K562 (cell line): ENCODE measurements around the gene FDX2. TPM values are rescaled to one million over a fixed set of nuclear protein-coding genes. Genes with fewer than 3 reads are reported as not detected.

ENCODE experiments used
- ATF7 ChIP-seq: fragments of 450-650 bp; IDR thresholded peaks from 2 replicates; pipeline ENCODE4 v1.7.1; 2014; ENCODE audit warnings: mild to moderate bottlenecking, moderate library complexity
- CREB1 ChIP-seq, 2 experiments: sonication (generic) in 1 of 2; formaldehyde crosslinking in 1 of 2; IDR thresholded peaks; 2 replicates each; pipeline versions ENCODE4 v1.6.1 to v1.8.0; 2012 to 2022; ENCODE audit warnings: inconsistent platforms in 1 of 2, mild to moderate bottlenecking in 1 of 2, missing genetic modification reagents in 1 of 2, moderate library complexity in 1 of 2
- ETV5 ChIP-seq: sonication (generic); formaldehyde crosslinking; IDR thresholded peaks from 2 replicates; pipeline ENCODE4 v1.4.0; 2020; ENCODE audit warnings: low read depth, mild to moderate bottlenecking, missing genetic modification reagents
- JUN ChIP-seq, 2 experiments: sonication (generic) in 1 of 2; formaldehyde crosslinking in 1 of 2; IDR thresholded peaks; 2 replicates each; pipeline versions ENCODE4 v1.6.1 to v1.8.0; 2012 to 2022; ENCODE audit warnings: borderline replicate concordance in 2 of 2, mild to moderate bottlenecking in 2 of 2, improper control_type of control experiment in 1 of 2, low read depth in 1 of 2, low read length in 1 of 2, missing genetic modification reagents in 1 of 2
- KLF10 ChIP-seq: fragments of 250-450 bp; sonication (Bioruptor Pico); IDR thresholded peaks from 2 replicates; pipeline ENCODE4 v1.6.1; 2021; ENCODE audit warnings: matching md5 sums
- LCOR ChIP-seq: sonication (generic); formaldehyde crosslinking; IDR thresholded peaks from 2 replicates; pipeline ENCODE4 v1.8.0; 2022; ENCODE audit warnings: mild to moderate bottlenecking, missing genetic modification reagents
- MCM2 ChIP-seq: fragments of 450-650 bp; IDR thresholded peaks from 2 replicates; pipeline ENCODE4 v1.6.1; 2017; ENCODE audit warnings: low read depth, mild to moderate bottlenecking
- MCM3 ChIP-seq: fragments of 450-650 bp; IDR thresholded peaks from 2 replicates; pipeline ENCODE4 v1.6.1; 2016
- NCOA4 ChIP-seq: fragments of 450-650 bp; IDR thresholded peaks from 2 replicates; pipeline ENCODE4 v1.6.1; 2018; ENCODE audit warnings: mild to moderate bottlenecking; ENCODE audit not compliant: partially characterized antibody
- PCBP1 ChIP-seq: fragments of 200-400 bp; formaldehyde crosslinking; IDR thresholded peaks from 2 replicates; pipeline ENCODE4 v1.6.1; 2018; ENCODE audit warnings: mild to moderate bottlenecking, low read depth, low read length; ENCODE audit not compliant: poor library complexity, severe bottlenecking
- PRPF4 ChIP-seq: fragments of 200-400 bp; formaldehyde crosslinking; IDR thresholded peaks from one replicate; pipeline ENCODE4 v1.6.1; 2017; ENCODE audit warnings: low read length, low read depth, mild to moderate bottlenecking; ENCODE audit not compliant: insufficient read depth, poor library complexity, severe bottlenecking
- PURB ChIP-seq: sonication (generic); formaldehyde crosslinking; IDR thresholded peaks from 2 replicates; pipeline ENCODE4 v1.9.0; 2021; ENCODE audit warnings: low read depth, mild to moderate bottlenecking, missing genetic modification reagents
- SMAD2 ChIP-seq: fragments of 150-350 bp; IDR thresholded peaks from 2 replicates; pipeline ENCODE4 v1.6.1; 2014; ENCODE audit warnings: low read depth, mild to moderate bottlenecking, low read length
- TEAD4 ChIP-seq, 2 experiments: sonication (generic) in 1 of 2; formaldehyde crosslinking in 1 of 2; IDR thresholded peaks; 2 replicates each; pipeline versions ENCODE4 v1.6.1 to v1.8.0; 2012 to 2022; ENCODE audit warnings: borderline replicate concordance in 1 of 2, inconsistent platforms in 1 of 2, low read length in 1 of 2, mild to moderate bottlenecking in 1 of 2, missing genetic modification reagents in 1 of 2
- TSC22D4 ChIP-seq: fragments of 450-650 bp; IDR thresholded peaks from 2 replicates; pipeline ENCODE4 v1.6.1; 2016; ENCODE audit warnings: missing genetic modification characterization, missing biosample characterization, control low read depth
- XRCC3 ChIP-seq: fragments of 450-650 bp; IDR thresholded peaks from 2 replicates; pipeline ENCODE4 v1.6.1; 2017; ENCODE audit warnings: mild to moderate bottlenecking, moderate library complexity
- ZNF436 ChIP-seq: fragments of 250-450, 450-650 bp; sonication (Bioruptor Pico); formaldehyde crosslinking; IDR thresholded peaks from 2 replicates; pipeline ENCODE4 v1.7.0; 2020; ENCODE audit warnings: mild to moderate bottlenecking
- ZNF561 ChIP-seq: fragments of 450-650 bp; formaldehyde crosslinking; conservative IDR thresholded peaks from 2 replicates; pipeline ENCODE4 v1.4.0; 2020; ENCODE audit warnings: mild to moderate bottlenecking, moderate library complexity
- ZNF75A ChIP-seq: fragments of 450-650 bp; formaldehyde crosslinking; IDR thresholded peaks from 2 replicates; pipeline ENCODE4 v1.4.0; 2020; ENCODE audit warnings: mild to moderate bottlenecking
- polyA plus RNA-seq, 8 experiments: library from polyadenylated mRNA; depleted of rRNA in 4 of 8; stranded (reverse) in 5 of 8; unstranded in 3 of 8; fragments of >200 nt; fragmentation: Nextera tagmentation in 2 of 8; fragmentation: Illumina TruSeq in 1 of 8; extraction: Ambion mirVana in 2 of 8; extraction: Trizol in 1 of 8; gene quantifications; 2 replicates each; pipeline versions ENCODE4 v1.2.1 to v1.2.3, GENCODE V29; 2011 to 2014; ENCODE audit warnings: inconsistent platforms in 1 of 8, missing spikeins in 1 of 8
- total RNA-seq, 7 experiments: library from RNA; depleted of rRNA in 6 of 7; stranded (reverse); fragments of >200 nt in 6 of 7; fragmentation: Illumina TruSeq in 2 of 7; extraction: Trizol in 2 of 7; gene quantifications; 2 replicates each; pipeline versions ENCODE4 v1.2.1 to v1.2.3, GENCODE V29; 2011 to 2021; ENCODE audit warnings: low replicate concordance in 1 of 7
- TF ChIP-seq, protein P1 (sequence below), 2 experiments: fragments of 450-650 bp in 1 of 2; sonication (generic) in 1 of 2; formaldehyde crosslinking; conservative IDR thresholded peaks; 2 replicates each; pipeline versions ENCODE4 v1.4.0 to v1.8.1; 2020 to 2022; ENCODE audit warnings: mild to moderate bottlenecking in 1 of 2, missing genetic modification reagents in 1 of 2
- TF ChIP-seq, protein P2 (sequence below): fragments of 450-650 bp; IDR thresholded peaks from 2 replicates; pipeline ENCODE4 v1.6.1; 2016; ENCODE audit warnings: missing biosample characterization, missing genetic modification characterization
- TF ChIP-seq, protein P3 (sequence below): fragments of 150-350 bp; IDR thresholded peaks from 2 replicates; pipeline ENCODE4 v1.6.1; 2014; ENCODE audit warnings: low read depth, mild to moderate bottlenecking, low read length, borderline replicate concordance
- TF ChIP-seq, protein P4 (sequence below): fragments of 450-650 bp; IDR thresholded peaks from 2 replicates; pipeline ENCODE4 v1.6.1; 2016

FDX2 gene
- total and polyA plus RNA-seq, 9 of the 15 experiments (the other 6 are each of a cell fraction or from before 2014, with no cell fraction given) = 2.5 to 49.8 (median 29.7) TPM

DNA sequence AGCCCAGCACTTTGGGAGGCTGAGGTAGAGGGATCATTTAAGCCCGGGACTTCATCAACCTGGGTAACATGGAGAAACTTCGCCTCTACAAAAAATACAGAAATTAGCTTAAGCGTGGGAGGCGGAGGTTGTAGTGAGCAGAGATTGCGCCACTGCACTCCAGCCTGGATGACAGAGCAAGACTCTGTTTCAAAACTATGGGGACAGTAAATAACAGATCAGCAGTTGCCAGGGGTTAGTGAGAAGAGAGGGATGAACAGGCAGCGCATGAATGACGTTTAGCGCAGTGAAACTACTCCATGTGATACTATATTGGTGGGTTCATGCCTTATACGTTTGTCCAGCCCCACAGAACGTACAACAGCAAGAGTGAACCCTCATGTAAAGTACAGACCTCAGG is 30.7 kb upstream of the FDX2 start (continued):
- no peak for TF ChIP-seq PRPF4
- no peak for TF ChIP-seq SMAD2
- TF ChIP-seq, protein P1, sequence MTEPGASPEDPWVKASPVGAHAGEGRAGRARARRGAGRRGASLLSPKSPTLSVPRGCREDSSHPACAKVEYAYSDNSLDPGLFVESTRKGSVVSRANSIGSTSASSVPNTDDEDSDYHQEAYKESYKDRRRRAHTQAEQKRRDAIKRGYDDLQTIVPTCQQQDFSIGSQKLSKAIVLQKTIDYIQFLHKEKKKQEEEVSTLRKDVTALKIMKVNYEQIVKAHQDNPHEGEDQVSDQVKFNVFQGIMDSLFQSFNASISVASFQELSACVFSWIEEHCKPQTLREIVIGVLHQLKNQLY (CRISPR knock-in tag; conservative IDR thresholded peaks at IDR 0.05) = no peak
- TF ChIP-seq, protein P2, sequence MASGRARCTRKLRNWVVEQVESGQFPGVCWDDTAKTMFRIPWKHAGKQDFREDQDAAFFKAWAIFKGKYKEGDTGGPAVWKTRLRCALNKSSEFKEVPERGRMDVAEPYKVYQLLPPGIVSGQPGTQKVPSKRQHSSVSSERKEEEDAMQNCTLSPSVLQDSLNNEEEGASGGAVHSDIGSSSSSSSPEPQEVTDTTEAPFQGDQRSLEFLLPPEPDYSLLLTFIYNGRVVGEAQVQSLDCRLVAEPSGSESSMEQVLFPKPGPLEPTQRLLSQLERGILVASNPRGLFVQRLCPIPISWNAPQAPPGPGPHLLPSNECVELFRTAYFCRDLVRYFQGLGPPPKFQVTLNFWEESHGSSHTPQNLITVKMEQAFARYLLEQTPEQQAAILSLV (tag) = no peak
- TF ChIP-seq ATF7 = peak; percentile 52; the same call in 1 of the 2 replicates
- no peak for TF ChIP-seq MCM2
- no peak for TF ChIP-seq PURB (CRISPR knock-in tag)
- no peak for TF ChIP-seq JUN (IDR thresholded peaks at IDR 0.05; ENCODE audit: borderline replicate concordance, low read depth, low read length)
- no peak for TF ChIP-seq JUN (CRISPR knock-in tag; IDR thresholded peaks at IDR 0.05; ENCODE audit: borderline replicate concordance)
- TF ChIP-seq, protein P3, sequence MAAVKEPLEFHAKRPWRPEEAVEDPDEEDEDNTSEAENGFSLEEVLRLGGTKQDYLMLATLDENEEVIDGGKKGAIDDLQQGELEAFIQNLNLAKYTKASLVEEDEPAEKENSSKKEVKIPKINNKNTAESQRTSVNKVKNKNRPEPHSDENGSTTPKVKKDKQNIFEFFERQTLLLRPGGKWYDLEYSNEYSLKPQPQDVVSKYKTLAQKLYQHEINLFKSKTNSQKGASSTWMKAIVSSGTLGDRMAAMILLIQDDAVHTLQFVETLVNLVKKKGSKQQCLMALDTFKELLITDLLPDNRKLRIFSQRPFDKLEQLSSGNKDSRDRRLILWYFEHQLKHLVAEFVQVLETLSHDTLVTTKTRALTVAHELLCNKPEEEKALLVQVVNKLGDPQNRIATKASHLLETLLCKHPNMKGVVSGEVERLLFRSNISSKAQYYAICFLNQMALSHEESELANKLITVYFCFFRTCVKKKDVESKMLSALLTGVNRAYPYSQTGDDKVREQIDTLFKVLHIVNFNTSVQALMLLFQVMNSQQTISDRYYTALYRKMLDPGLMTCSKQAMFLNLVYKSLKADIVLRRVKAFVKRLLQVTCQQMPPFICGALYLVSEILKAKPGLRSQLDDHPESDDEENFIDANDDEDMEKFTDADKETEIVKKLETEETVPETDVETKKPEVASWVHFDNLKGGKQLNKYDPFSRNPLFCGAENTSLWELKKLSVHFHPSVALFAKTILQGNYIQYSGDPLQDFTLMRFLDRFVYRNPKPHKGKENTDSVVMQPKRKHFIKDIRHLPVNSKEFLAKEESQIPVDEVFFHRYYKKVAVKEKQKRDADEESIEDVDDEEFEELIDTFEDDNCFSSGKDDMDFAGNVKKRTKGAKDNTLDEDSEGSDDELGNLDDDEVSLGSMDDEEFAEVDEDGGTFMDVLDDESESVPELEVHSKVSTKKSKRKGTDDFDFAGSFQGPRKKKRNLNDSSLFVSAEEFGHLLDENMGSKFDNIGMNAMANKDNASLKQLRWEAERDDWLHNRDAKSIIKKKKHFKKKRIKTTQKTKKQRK = no peak
- no peak for TF ChIP-seq LCOR (CRISPR knock-in tag)
- TF ChIP-seq MCM3 = no peak
- no peak for TF ChIP-seq KLF10
- no peak for TF ChIP-seq PCBP1
- no peak for TF ChIP-seq ZNF561 (CRISPR knock-in tag)
- TF ChIP-seq, protein P4, sequence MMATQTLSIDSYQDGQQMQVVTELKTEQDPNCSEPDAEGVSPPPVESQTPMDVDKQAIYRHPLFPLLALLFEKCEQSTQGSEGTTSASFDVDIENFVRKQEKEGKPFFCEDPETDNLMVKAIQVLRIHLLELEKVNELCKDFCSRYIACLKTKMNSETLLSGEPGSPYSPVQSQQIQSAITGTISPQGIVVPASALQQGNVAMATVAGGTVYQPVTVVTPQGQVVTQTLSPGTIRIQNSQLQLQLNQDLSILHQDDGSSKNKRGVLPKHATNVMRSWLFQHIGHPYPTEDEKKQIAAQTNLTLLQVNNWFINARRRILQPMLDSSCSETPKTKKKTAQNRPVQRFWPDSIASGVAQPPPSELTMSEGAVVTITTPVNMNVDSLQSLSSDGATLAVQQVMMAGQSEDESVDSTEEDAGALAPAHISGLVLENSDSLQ = peak; percentile 78
- no peak for TF ChIP-seq XRCC3
- TF ChIP-seq TEAD4 (IDR thresholded peaks at IDR 0.05; ENCODE audit: low read length) = no peak; the same call in 1 of the 2 replicates
- TF ChIP-seq TEAD4 (CRISPR knock-in tag; IDR thresholded peaks at IDR 0.05; ENCODE audit: borderline replicate concordance) = no peak
- no peak for TF ChIP-seq ZNF75A (CRISPR knock-in tag)
- no peak for TF ChIP-seq ETV5
- TF ChIP-seq CREB1 (IDR thresholded peaks at IDR 0.05) = peak; percentile 48; the same call in 1 of the 2 replicates
- peak; percentile 31; the same call in 1 of the 2 replicates for TF ChIP-seq CREB1 (CRISPR knock-in tag; IDR thresholded peaks at IDR 0.05)
- no peak for TF ChIP-seq TSC22D4 (tag)
- no peak for TF ChIP-seq ZNF436 (CRISPR knock-in tag)
- no peak for TF ChIP-seq NCOA4
